Pancreas (tissue), 10 donors: ENCODE data around the gene KLF7. TPM values are rescaled to one million over a fixed set of nuclear protein-coding genes. Genes with fewer than 3 reads are reported as not detected.

Experiments used
- ATAC-seq, 4 donors: fragments of 200-7000 bp; cut with Tn5 transposase; one replicate each; pipeline versions ENCODE4 v1.8.0 to v1.9.1; 2020; ENCODE audit warnings: mild to moderate bottlenecking in 4 of 4, moderate library complexity in 4 of 4
- DNase-seq, 6 donors: peaks; one replicate each; pipeline ENCODE4 v3.0.0-alpha.2; 2020
- FAIRE-seq: peaks from 2 replicates; lab custom pipeline; 2012; peaks lifted over from hg19 to GRCh38; lab: Jason Lieb, UNC
- H3K27ac ChIP-seq, 4 donors: fragments of 200-600 bp; sonication (generic); 1 replicate in 3 of 4; 2 replicates in 1 of 4; pipeline versions ENCODE4 v1.5.0 to v1.8.0; 2020
- H3K27me3 ChIP-seq, 4 donors: fragments of 200-600 bp; one replicate each; pipeline ENCODE4 v1.8.0; 2021
- H3K36me3 ChIP-seq, 3 donors: fragments of 200-600 bp; sonication (generic) in 1 of 3; one replicate each; pipeline versions ENCODE4 v1.5.0 to v1.8.0; 2020 to 2021
- H3K4me1 ChIP-seq, 3 donors: fragments of 200-600 bp; one replicate each; pipeline ENCODE4 v1.8.0; 2021
- H3K4me3 ChIP-seq, 4 donors: fragments of 200-600 bp; sonication (generic) in 2 of 4; one replicate each; pipeline versions ENCODE4 v1.5.0 to v1.8.0; 2020 to 2021
- H3K9me3 ChIP-seq, 4 donors: fragments of 200-600 bp; one replicate each; pipeline ENCODE4 v1.8.0; 2021
- CTCF ChIP-seq, 4 donors: fragments of 200-600 bp; sonication (generic) in 3 of 4; IDR thresholded peaks; one replicate each; pipeline versions ENCODE4 v1.5.0 to v1.8.0; 2021; ENCODE audit warnings: antibody characterized with exemption in 4 of 4
- WGBS, 2 donors: extraction: QIAGEN DNeasy Blood & Tissue Kit; methylation state at CpG; one replicate each; pipeline ENCODE4 v1.1.7; 2013; 5-methylcytosine and 5-hydroxymethylcytosine counted together
- intact Hi-C, 3 donors: fragments of 100-400 bp; cut with DNase I; formaldehyde crosslinking; loops; one replicate each; pipeline versions ENCODE4 v1.11.1 to v1.14.2; 2022
- polyA plus RNA-seq, 2 donors: library from polyadenylated mRNA; stranded (reverse); fragments of 200-250 nt; gene quantifications; one replicate each; pipeline ENCODE4 v1.2.3, GENCODE V29; 2013
- total RNA-seq, 6 donors: library from RNA; stranded (reverse); fragmentation: NEBNext Ultra II Directional in 4 of 6; extraction: Animal tissue kit (Norgen Biotek cat#: 25700) in 4 of 6; gene quantifications; one replicate each; pipeline versions ENCODE4 v1.2.1 to v1.2.4, GENCODE V29; 2021 to 2023
- donor health status: healthy with polysubstance abuse.
- donor health status: DM: no; HTN: no; CAD: no; lungs with moderate emphysema.
- donor health status: DM: no; HTN: no; CAD: no.
- donor health status: control.
- donor health status: control.
- donor health status: Bipolar disorder and iron deficiency.
- donor health status: DM: yes; HTN: yes; CAD: no.
- donor health status: DM: no; HTN: no; CAD: no.
- donor health status: DM: no; HTN: no; CAD: no.
- donor health status: DM: yes; HTN: yes; CAD: no.

Gene KLF7
- total and polyA plus RNA-seq, 8 donors, result 2.4 to 15.0 (median 5.6) TPM

- 2% methylated on average over 20 of the region's 20 CpGs for WGBS, 2 donors
- peak overlapping the region; percentile 25 to 100 (median 84) for H3K27ac ChIP-seq
- H3K9me3 ChIP-seq, result no peaks in the 10 kb centered on the region
- intact Hi-C loops, result no loop called here
- H3K36me3 ChIP-seq, result no peaks in the 10 kb centered on the region
- ATAC-seq, result peak in 2 of 4 donors; percentile 19 to 25
- H3K4me1 ChIP-seq, result peaks cover 0 to 17% (median 8%) of the 10 kb centered on the region in 3 donors
- no peak for FAIRE-seq
- H3K4me3 ChIP-seq, result peak overlapping the region; percentile 27 to 94 (median 53)
- TF ChIP-seq CTCF (IDR thresholded peaks at IDR 0.05), result no peak
- H3K27me3 ChIP-seq, result no peaks in the 10 kb centered on the region
- peak in 3 of 6 donors; percentile 21 to 63 (median 33) for DNase-seq
Measured at GRCh38 chr2:207164006-207164831, 1.5 kb downstream of the KLF7 start.

- no peaks in the 10 kb centered on the region for H3K36me3 ChIP-seq
- no peaks in the 10 kb centered on the region for H3K27me3 ChIP-seq
- H3K4me3 ChIP-seq, result peak overlapping the region in 2 of 4 donors; percentile 77 to 94
- H3K27ac ChIP-seq, result peak overlapping the region in 3 of 4 donors; percentile 25 to 100 (median 100)
- peaks cover 0 to 17% (median 8%) of the 10 kb centered on the region in 3 donors for H3K4me1 ChIP-seq
- ATAC-seq (no peak), DNase-seq (no peak), FAIRE-seq (no peak)
- TF ChIP-seq CTCF (IDR thresholded peaks at IDR 0.05), result no peak
- WGBS, 2 donors, result 5 to 6% methylated on average over 2 of the region's 2 CpGs
- intact Hi-C loops, result no loop called here
- no peaks in the 10 kb centered on the region for H3K9me3 ChIP-seq
Measured at GRCh38 chr2:207163756-207164005, 2.1 kb downstream of the KLF7 start.

GRCh38 chr2:207163053-207163755, 2.5 kb downstream of the KLF7 start:
- no peaks in the 10 kb centered on the region for H3K9me3 ChIP-seq
- ATAC-seq, result peak; percentile 11 to 43 (median 30)
- peak in 3 of 6 donors; percentile 35 to 48 (median 38) for DNase-seq
- H3K4me1 ChIP-seq, result peaks cover 0 to 17% (median 8%) of the 10 kb centered on the region in 3 donors
- H3K36me3 ChIP-seq, result no peaks in the 10 kb centered on the region
- no peaks in the 10 kb centered on the region for H3K27me3 ChIP-seq
- FAIRE-seq, result no peak
- TF ChIP-seq CTCF (IDR thresholded peaks at IDR 0.05), result no peak
- 43 to 45% methylated on average over 7 of the region's 7 CpGs for WGBS, 2 donors
- intact Hi-C loops, result no loop called here
- peak overlapping the region in 3 of 4 donors; percentile 25 to 100 (median 100) for H3K27ac ChIP-seq
- H3K4me3 ChIP-seq, result peak overlapping the region in 2 of 4 donors; percentile 77 to 94

GRCh38 chr2:207162316-207162715, 3.4 kb downstream of the KLF7 start:
- TF ChIP-seq CTCF (IDR thresholded peaks at IDR 0.05), result no peak
- H3K36me3 ChIP-seq, result no peaks in the 10 kb centered on the region
- H3K4me1 ChIP-seq, result peaks cover 0 to 17% (median 8%) of the 10 kb centered on the region in 3 donors
- WGBS, 2 donors, result 76 to 82% methylated on average over 8 of the region's 8 CpGs
- no peak for FAIRE-seq
- no peaks in the 10 kb centered on the region for H3K9me3 ChIP-seq
- ATAC-seq, result no peak
- no peaks in the 10 kb centered on the region for H3K27me3 ChIP-seq
- peak overlapping the region in 2 of 4 donors; percentile 100 for H3K27ac ChIP-seq
- intact Hi-C loops, result no loop called here
- DNase-seq, result no peak
- no peak overlapping the region for H3K4me3 ChIP-seq
